Upper lobe of right lung (tissue), 1 donor: ENCODE data around the gene KCNJ4. TPM values are rescaled to one million over a fixed set of nuclear protein-coding genes. Genes with fewer than 3 reads are reported as not detected.

Source experiments
- ATAC-seq: fragments of 200-7000 bp; cut with Tn5 transposase; one replicate; pipeline ENCODE4 v1.9.1; 2020; ENCODE audit warnings: mild to moderate bottlenecking, moderate library complexity
- DNase-seq: peaks from one replicate; pipeline ENCODE4 v3.0.0-alpha.2; 2020
- H3K27ac ChIP-seq: fragments of 200-600 bp; one replicate; pipeline ENCODE4 v1.8.0; 2022
- H3K27me3 ChIP-seq: fragments of 200-600 bp; one replicate; pipeline ENCODE4 v1.8.0; 2022; ENCODE audit warnings: mild to moderate bottlenecking
- H3K36me3 ChIP-seq: fragments of 200-600 bp; one replicate; pipeline ENCODE4 v1.8.0; 2022
- H3K4me1 ChIP-seq: fragments of 200-600 bp; one replicate; pipeline ENCODE4 v1.8.0; 2022
- H3K4me3 ChIP-seq: fragments of 200-600 bp; one replicate; pipeline ENCODE4 v1.8.0; 2022; ENCODE audit warnings: mild to moderate bottlenecking
- H3K9me3 ChIP-seq: fragments of 200-600 bp; one replicate; pipeline ENCODE4 v1.8.0; 2022
- CTCF ChIP-seq: fragments of 200-600 bp; IDR thresholded peaks from one replicate; pipeline ENCODE4 v1.8.0; 2022; ENCODE audit warnings: antibody characterized with exemption
- intact Hi-C: fragments of 100-400 bp; cut with DNase I; formaldehyde crosslinking; loops from one replicate; pipeline ENCODE4 v1.11.0; 2022
- total RNA-seq: library from RNA; stranded (reverse); fragmentation: NEBNext Ultra II Directional; extraction: Animal tissue kit (Norgen Biotek cat#: 25700); gene quantifications from one replicate; pipeline ENCODE4 v1.2.1, GENCODE V29; 2021
- donor health status: DM: no; HTN: yes; CAD: no; lungs with severe emphysema.

The KCNJ4 gene
- total RNA-seq, 1 donor from 2014 or later, result not detected

GRCh38 chr22:38481871-38482332, 26.9 kb upstream of the KCNJ4 start:
- no peak for DNase-seq
- H3K4me3 ChIP-seq, result no peak overlapping the region
- no peaks in the 10 kb centered on the region for H3K4me1 ChIP-seq
- no peak for TF ChIP-seq CTCF
- H3K36me3 ChIP-seq, result peaks cover 70% of the 10 kb centered on the region
- no peaks in the 10 kb centered on the region for H3K27me3 ChIP-seq
- H3K9me3 ChIP-seq, result no peaks in the 10 kb centered on the region
- intact Hi-C loops, result no loop called here
- peak; percentile 4 for ATAC-seq
- no peak overlapping the region for H3K27ac ChIP-seq

DNA sequence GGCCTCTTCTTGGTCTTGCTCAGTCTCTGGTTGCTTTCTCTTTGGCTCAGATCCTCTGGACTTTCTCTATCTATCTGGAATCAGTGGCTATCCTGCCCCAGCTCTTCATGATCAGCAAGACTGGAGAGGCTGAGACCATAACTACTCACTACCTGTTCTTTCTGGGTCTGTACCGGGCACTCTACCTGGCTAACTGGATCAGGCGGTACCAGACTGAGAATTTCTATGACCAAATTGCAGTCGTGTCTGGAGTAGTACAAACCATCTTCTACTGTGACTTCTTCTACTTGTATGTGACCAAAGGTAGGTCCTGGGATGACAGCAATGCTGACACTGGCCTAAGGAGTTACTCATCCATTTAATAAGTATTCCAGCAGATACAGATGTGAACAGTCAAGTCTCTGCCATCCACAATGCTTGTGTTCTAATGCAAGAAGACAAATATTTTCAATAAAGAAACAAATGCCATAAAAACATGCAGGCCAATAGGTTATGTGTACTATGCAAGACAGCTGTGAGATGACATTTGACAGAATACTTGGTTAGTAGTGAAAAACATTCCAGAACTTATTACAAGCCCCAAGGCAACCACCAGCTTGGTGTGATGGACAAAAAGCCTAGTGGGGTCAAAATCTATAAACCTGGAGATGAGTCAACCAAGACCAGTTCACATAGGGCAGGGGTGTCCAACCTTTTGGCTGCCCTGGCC, 26.3 kb upstream of the KCNJ4 start:
- Histone ChIP-seq H3K36me3 (peaks cover 65% of the 10 kb centered on the region), H3K27ac (no peak overlapping the region), H3K27me3 (no peaks in the 10 kb centered on the region)

GRCh38 chr22:38479096-38479837, 24.3 kb upstream of the KCNJ4 start:
- intact Hi-C loops, result no loop called here
- H3K27me3 ChIP-seq, result no peaks in the 10 kb centered on the region
- H3K27ac ChIP-seq, result no peak overlapping the region
- H3K4me1 ChIP-seq, result no peaks in the 10 kb centered on the region
- ATAC-seq (no peak), DNase-seq (no peak)
- H3K36me3 ChIP-seq, result peaks cover 44% of the 10 kb centered on the region
- no peak for TF ChIP-seq CTCF
- no peaks in the 10 kb centered on the region for H3K9me3 ChIP-seq
- no peak overlapping the region for H3K4me3 ChIP-seq

More for the DNA sequence above, 26.3 kb upstream of the KCNJ4 start:
- no peak overlapping the region for H3K4me3 ChIP-seq
- no peaks in the 10 kb centered on the region for H3K4me1 ChIP-seq
- DNase-seq (no peak), ATAC-seq (peak; percentile 17)
- intact Hi-C loops, result no loop called here
- no peak for TF ChIP-seq CTCF
- no peaks in the 10 kb centered on the region for H3K9me3 ChIP-seq

- intact Hi-C loops, result no loop called here
- no peak overlapping the region for H3K4me3 ChIP-seq
- no peaks in the 10 kb centered on the region for H3K9me3 ChIP-seq
- peaks cover 27% of the 10 kb centered on the region for H3K36me3 ChIP-seq
- TF ChIP-seq CTCF, result no peak
- ATAC-seq (no peak), DNase-seq (no peak)
- H3K27me3 ChIP-seq, result no peaks in the 10 kb centered on the region
- no peaks in the 10 kb centered on the region for H3K4me1 ChIP-seq
- no peak overlapping the region for H3K27ac ChIP-seq
These were observed 22.6 kb upstream of the KCNJ4 start for GRCh38 chr22:38477585-38477984.

DNA sequence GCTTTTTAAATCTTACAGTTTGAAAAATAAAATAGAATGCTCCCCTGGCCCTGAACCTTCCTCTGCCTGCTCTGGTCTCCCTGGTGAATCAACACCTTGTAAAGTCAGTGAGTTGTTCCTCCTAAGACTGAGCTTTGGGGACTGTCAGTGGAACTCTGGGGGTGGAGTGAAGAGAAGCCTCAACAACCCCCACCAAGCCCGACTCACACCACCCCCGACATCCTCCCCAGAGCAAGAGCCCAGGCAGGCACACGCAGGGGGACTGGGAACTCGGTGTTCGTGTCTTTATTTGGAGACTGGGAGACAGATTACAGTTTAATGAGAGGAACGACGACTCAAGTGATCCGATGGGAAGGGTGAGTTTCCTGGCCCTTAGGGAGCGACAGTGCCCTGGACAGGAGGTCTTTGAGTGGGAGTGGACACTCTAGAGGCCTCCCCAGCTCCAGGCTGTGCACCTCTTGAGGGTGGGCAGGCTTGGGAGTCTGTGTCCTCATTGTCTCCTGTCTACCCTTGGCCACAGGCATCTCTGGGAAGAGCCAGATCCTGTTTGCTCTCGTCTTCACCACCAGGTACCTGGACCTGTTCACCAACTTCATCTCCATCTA, 19.1 kb upstream of the KCNJ4 start:
- Histone ChIP-seq H3K27ac (no peak overlapping the region), H3K27me3 (no peaks in the 10 kb centered on the region), H3K4me1 (no peaks in the 10 kb centered on the region), H3K36me3 (no peaks in the 10 kb centered on the region), H3K4me3 (no peak overlapping the region), H3K9me3 (no peaks in the 10 kb centered on the region)
- peak; percentile 34 for DNase-seq
- ATAC-seq, result no peak
- TF ChIP-seq CTCF, result no peak
- intact Hi-C loops, result no loop called here
